ENCODE data around the gene STK4. TPM values are rescaled to one million over a fixed set of nuclear protein-coding genes. Genes with fewer than 3 reads are reported as not detected.

STK4 gene
- total RNA-seq, 1 donor from 2014 or later, result 25.8 TPM

DNA sequence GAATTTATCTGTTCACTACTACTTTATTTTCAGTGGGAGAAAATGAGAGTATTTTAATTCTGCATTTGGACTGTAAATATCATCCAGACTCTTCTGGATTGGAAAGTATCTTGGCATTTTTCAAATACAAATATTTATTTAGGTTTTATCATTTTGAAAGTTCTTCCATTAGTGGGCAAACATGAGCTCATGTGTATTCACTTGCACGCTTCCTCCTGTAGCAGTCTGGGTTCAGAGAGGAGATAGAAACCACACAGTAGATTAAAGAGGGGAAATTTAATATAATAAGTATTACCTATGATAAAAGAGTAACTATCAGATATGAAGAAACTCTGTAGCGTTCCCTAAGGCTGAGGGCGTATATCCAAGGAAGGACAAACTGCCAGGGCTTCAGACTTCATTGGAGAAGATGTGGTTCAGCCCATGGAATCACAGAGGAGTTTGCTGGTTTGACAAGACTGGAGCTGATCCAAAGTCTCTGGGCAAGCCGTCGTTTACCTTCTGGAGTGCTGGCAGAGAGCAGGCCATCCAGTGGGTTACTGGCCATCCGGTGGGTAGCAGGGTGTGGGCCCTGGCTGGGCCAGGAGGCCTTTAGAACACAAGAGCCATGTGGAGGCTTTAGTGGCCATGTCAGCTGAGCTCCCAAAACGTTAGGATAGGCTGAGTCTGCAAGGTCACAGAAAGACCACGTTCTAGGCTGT, 90.3 kb downstream of the STK4 start:
- no peak for DNase-seq (ENCODE audit: extremely low spot score in 2 of 2)
- Histone ChIP-seq H3K27ac (no peak overlapping the region), H3K36me3 (peaks cover 0 to 12% of the 10 kb centered on the region in 2 donors), H3K27me3 (no peaks in the 10 kb centered on the region), H3K9me3 (no peaks in the 10 kb centered on the region), H3K4me3 (no peak overlapping the region), H3K4me1 (no peaks in the 10 kb centered on the region)
- intact Hi-C loops (cut with DNase I), result no loop called here
- TF ChIP-seq POLR2AphosphoS5 (IDR thresholded peaks at IDR 0.05; ENCODE audit: insufficient read depth in 1 of 2, low read depth in 1 of 2) (no peak), POLR2A (IDR thresholded peaks at IDR 0.05) (no peak)
- TF ChIP-seq, protein P1, sequence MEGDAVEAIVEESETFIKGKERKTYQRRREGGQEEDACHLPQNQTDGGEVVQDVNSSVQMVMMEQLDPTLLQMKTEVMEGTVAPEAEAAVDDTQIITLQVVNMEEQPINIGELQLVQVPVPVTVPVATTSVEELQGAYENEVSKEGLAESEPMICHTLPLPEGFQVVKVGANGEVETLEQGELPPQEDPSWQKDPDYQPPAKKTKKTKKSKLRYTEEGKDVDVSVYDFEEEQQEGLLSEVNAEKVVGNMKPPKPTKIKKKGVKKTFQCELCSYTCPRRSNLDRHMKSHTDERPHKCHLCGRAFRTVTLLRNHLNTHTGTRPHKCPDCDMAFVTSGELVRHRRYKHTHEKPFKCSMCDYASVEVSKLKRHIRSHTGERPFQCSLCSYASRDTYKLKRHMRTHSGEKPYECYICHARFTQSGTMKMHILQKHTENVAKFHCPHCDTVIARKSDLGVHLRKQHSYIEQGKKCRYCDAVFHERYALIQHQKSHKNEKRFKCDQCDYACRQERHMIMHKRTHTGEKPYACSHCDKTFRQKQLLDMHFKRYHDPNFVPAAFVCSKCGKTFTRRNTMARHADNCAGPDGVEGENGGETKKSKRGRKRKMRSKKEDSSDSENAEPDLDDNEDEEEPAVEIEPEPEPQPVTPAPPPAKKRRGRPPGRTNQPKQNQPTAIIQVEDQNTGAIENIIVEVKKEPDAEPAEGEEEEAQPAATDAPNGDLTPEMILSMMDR (IDR thresholded peaks at IDR 0.05), result no peak

DNA sequence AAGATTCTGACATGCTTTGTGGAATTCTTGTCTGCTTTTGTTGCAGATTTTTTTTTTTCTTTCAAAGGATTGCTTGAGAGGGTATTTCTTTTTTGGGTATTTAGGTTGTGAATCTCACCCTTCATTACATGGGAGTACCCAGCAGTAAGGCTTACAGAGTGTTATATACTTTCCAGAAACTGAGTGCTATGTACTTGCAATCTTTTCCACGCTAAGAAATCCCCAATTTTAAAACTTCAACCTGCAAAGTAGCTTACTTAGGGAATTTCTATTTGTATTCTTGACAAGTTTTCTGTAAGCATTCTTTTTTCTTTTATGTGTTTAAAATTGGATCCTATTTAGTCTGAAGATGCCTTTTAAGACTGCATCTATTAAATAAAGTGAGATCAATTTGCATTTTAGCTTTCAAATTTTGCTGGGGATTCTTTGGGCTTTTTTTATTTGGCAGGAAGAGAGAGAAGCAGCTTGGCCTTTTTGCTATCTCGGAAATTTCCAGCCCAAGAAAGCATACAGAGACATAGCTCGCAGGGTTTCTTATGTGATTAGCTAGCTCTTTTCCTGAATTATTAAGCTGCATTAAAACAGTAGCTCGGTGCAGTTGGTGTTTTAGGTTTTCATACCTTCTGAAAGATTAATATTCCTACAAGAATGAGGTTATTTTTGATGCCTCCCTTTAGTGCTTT, 92.0 kb downstream of the STK4 start:
- intact Hi-C loops (cut with DNase I), result no loop called here
- Histone ChIP-seq H3K36me3 (peaks cover 0 to 8% of the 10 kb centered on the region in 2 donors), H3K27me3 (no peaks in the 10 kb centered on the region), H3K4me1 (no peaks in the 10 kb centered on the region), H3K4me3 (no peak overlapping the region), H3K9me3 (no peaks in the 10 kb centered on the region), H3K27ac (no peak overlapping the region)
- TF ChIP-seq, protein P1 (IDR thresholded peaks at IDR 0.05), result no peak
- no peak for TF ChIP-seq POLR2A (IDR thresholded peaks at IDR 0.05)
- no peak for TF ChIP-seq POLR2AphosphoS5 (IDR thresholded peaks at IDR 0.05; ENCODE audit: insufficient read depth in 1 of 2, low read depth in 1 of 2)
- DNase-seq (ENCODE audit: extremely low spot score in 2 of 2), result no peak

DNA sequence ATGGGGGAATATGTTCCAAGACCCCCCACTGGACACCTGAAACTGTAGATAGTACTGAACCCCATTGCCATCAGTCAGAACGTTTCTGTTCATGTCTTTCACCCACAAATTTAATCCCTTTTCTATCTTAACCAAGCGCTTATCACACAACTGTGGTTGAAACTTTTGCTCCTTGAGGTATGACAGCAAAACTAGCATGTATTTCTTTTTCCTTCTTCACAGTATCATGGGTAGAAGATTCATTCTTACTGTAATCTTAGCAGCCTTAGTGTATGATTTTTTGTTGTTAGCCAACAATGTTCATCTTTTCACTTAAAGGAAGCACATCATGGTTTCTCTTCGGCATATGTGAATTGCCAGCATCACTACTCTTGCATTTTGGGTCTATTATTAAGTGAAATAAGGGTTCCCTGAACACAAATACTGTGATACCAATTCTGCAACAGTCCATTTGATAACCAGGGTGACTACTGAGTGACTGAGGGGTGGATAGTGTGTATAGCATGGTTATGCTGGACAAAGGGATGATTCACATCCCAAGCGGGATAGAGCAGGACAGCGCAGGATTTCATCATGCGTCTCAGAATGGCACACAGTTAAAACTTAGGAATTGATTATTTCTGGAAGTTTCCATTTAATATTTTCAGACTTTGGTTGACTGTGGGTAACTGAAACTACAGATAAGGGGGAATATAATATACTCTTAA, 92.9 kb downstream of the STK4 start:
- Histone ChIP-seq H3K27me3 (no peaks in the 10 kb centered on the region), H3K9me3 (no peaks in the 10 kb centered on the region), H3K4me1 (no peaks in the 10 kb centered on the region), H3K36me3 (peaks cover 0 to 6% of the 10 kb centered on the region in 2 donors), H3K27ac (no peak overlapping the region), H3K4me3 (no peak overlapping the region)
- TF ChIP-seq, protein P1 (IDR thresholded peaks at IDR 0.05), result no peak
- TF ChIP-seq POLR2A (IDR thresholded peaks at IDR 0.05) (no peak), POLR2AphosphoS5 (IDR thresholded peaks at IDR 0.05; ENCODE audit: insufficient read depth in 1 of 2, low read depth in 1 of 2) (no peak)
- intact Hi-C loops (cut with DNase I), result no loop called here
- DNase-seq (ENCODE audit: extremely low spot score in 2 of 2), result no peak

DNA sequence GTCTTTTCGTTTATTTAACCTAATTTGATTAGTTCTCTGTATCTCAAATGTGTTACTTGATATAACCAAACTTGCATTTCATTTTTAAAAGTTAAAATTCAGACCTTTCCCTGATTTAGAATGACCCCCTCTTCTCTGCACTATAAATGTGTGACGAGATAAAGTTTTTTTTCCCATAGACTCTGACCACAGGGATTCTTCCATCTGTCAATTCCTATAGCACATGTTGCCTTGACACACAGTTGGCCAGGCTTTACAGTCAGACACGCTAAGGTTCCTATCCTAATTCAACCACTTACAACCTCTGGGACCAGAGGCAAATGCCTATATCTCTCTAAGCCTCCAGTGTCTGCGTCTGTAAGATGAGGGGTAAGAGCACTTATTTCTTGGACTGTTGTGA, 94.0 kb downstream of the STK4 start:
- TF ChIP-seq POLR2AphosphoS5 (IDR thresholded peaks at IDR 0.05; ENCODE audit: insufficient read depth in 1 of 2, low read depth in 1 of 2), result no peak
- TF ChIP-seq, protein P1 (IDR thresholded peaks at IDR 0.05), result no peak
- no peak for TF ChIP-seq POLR2A (IDR thresholded peaks at IDR 0.05)
- Histone ChIP-seq H3K4me3 (no peak overlapping the region), H3K9me3 (no peaks in the 10 kb centered on the region), H3K4me1 (no peaks in the 10 kb centered on the region), H3K36me3 (peaks cover 0 to 6% of the 10 kb centered on the region in 2 donors), H3K27ac (no peak overlapping the region), H3K27me3 (no peaks in the 10 kb centered on the region)
- intact Hi-C loops (cut with DNase I), result no loop called here
- no peak for DNase-seq (ENCODE audit: extremely low spot score in 2 of 2)

All from vagina (tissue), 2 donors.